Activated CD8-positive, alpha-beta memory T cell treated with anti-CD3 and anti-CD28 coated beads for 1 hour (primary cell): ENCODE data around the gene CAST.

Experiments used
- DNase-seq, 2 donors: peaks; one replicate each; pipeline ENCODE4 v3.0.0-alpha.2; 2020; ENCODE audit warnings: low read depth in 1 of 2; ENCODE audit errors: extremely low read depth in 1 of 2

The CAST gene

DNA sequence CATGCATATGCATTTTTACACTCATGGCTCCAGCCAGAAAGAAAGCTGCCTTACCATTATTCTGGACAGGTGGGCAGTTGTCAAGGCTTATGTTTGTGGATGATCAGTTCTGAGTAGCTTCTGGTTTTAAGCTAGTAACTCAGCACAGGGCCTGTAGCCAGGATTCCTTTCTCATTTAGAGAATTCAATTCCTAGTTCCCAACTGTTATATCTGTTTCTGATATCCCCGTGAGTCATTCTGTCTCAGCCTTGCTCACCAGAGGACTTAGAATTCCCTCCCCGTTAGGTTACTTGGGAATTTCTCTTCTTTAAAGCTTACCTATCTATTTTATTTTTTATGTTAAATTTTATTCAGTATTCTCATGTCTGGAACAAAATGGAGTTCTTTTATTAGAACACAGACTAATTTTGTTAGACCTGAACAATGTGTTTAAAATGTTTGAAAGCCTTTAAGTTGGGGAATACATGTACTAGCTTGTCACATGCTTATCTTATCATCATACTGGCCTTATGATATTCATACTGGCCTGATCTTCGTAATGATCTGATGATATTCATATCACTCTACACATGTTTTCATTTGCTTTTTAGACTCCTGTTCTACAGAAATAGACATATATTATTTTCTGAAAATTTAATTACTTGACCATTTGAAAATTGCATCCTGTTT lies 47.1 kb downstream of the CAST start:
- no peak for DNase-seq

- no peak for DNase-seq
Observed at GRCh38 chr5:96712100-96712746, 50.0 kb downstream of the CAST start.

GRCh38 chr5:96714450-96714849 lies 52.3 kb downstream of the CAST start:
- DNase-seq: no peak

- no peak for DNase-seq
Observed at GRCh38 chr5:96714951-96715451, 52.8 kb downstream of the CAST start.

DNA sequence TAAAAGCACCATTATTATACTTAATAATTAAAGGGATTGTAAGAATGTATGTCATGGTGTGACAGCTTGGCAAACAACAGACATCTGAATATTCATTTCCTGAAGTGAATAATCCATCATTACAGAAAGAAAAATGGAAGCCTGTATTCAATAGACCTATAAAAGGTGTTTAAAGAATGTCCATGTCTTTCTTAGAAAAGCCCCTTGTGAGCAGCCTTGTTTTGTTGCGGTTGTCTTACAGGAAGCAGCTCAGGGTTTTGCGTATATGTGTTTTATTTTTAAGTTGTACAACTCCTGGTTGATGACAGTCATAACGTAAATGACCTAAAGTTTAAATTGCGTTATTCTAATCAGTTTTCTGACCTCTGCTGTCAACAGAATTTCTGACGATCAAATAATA lies 53.8 kb downstream of the CAST start:
- DNase-seq: no peak

DNA sequence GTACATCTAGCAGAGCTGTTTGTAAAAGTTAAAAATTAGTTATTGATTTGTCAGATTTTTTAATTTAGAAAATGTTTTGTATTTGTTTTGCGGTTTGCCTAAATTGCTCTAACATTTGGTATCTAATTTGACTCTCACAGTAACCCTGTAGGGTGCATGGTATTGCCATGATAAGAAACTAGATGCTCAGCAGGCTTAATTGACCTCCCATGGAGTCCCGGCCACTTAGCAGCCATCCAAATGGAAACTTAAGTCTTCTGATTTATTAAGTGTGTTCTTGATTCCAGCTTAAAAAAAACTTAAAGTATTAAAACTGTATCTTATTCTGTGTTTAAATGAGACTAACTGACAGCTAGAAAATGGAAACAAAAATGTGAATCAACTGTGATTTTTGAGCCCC lies 54.5 kb downstream of the CAST start:
- DNase-seq: no peak

DNA sequence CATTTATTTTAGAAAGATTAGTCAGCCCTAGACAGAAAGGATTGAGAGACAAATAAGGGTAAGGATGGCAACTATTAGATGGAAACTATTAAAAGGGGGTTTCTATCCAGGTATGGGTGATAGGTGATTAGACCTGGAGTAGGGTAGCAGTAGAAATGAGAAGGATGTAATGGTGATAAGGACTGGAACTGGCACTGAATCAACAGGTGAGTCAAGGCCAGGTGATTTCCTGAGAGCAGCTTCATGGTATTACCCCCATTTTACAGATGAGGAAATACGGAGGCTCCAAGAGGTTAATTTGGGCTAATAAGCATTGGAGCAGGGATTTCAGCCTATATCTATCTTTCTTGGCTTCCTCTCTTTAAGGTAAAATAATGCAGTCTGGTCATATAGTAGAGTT lies 55.7 kb downstream of the CAST start:
- DNase-seq: no peak

DNA sequence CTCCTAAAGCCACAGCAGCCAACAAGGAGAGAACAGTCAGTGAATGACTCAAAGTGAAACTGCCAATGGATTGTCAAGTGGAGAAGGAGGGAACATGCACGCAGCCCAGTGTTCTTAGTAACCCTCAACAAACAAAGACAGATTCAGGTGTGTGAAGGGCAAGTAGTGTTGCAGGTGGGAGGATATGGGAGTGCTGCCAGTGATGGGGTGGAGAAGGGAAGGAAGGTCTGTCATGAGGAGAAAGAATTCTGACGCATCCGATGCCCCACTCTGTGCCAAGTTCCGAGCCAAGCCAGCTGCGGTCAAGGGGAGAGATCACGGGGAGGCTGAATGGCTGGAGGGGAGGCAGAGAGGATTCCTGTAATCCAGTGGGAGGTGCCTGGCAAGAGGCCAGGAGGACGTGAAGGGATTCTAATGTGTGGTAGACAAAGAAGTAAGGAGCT lies 56.5 kb downstream of the CAST start:
- DNase-seq: no peak

DNA sequence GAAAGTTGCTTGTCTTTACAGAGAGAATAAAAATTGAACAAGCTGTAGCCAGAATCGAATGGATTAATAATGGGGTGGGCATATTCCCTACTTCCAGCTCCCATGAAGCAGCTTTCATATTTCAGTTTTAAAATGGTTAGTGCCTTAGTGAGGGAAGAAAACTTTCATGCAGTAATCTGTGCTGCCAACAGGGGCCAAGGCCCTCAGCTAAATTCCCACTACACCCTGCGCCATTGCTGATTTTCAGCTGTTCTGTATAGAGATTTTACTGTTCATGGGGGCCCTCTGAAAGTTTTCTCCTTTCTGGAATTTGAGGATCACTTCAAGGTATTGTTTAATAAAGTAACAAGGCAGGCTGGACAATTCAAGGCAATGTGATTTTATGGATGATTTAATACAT lies 58.2 kb downstream of the CAST start:
- no peak for DNase-seq

DNA sequence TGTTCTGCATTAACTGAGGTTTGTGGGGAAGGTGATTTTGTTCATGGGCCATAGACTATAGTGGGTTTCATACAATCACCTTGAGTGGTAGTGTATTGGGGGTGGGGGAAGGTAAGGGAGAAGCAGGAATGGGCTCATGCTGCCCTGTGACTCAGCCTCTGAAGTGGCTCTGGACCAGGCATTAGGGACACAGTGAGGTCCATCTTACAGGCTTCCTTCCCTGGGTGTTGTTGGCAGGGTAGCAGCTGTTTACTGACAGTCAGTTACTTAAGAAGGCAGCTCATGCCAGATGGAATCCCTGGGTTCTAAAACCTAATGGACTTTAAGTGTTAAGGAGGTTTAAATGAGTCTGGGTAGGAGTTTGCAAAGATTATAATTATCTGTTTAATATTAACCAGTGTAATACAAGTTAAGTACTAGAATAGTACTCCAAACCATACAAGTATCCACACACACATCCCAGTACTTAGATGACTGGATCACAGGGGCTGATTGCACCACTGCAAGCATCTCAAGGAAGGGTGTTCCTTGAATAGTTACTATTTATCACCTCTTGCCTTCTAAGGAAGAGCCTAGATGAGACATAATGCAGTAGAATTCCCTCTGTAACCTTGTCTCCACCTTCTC lies 59.3 kb downstream of the CAST start:
- DNase-seq: no peak

GRCh38 chr5:96725257-96725656 lies 63.1 kb downstream of the CAST start:
- no peak for DNase-seq

GRCh38 chr5:96726802-96727201 lies 64.6 kb downstream of the CAST start:
- no peak for DNase-seq

DNA sequence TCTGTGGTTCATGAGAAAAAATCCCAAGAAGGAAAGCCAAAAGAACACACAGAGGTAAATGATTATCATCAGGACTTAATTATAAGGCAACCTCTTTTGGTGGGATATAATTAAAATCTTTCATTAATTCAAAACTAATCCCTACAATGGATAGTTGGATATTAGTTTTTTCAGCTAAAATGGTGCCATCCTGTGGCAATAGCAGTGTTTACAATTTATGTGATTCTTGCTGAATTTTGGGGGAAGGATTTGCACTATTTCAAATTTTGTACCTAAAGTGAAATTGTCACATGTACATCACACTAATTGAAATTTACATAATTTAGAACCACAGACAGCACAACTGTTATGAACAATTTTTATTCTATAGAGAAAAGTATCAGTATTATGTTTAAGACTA lies 67.0 kb downstream of the CAST start:
- DNase-seq: no peak

- no peak for DNase-seq
Observed at GRCh38 chr5:96730586-96730985, 68.4 kb downstream of the CAST start.

- DNase-seq: no peak
Observed at GRCh38 chr5:96733771-96734500, 71.8 kb downstream of the CAST start.

- no peak for DNase-seq
Observed at GRCh38 chr5:96734871-96735325, 72.7 kb downstream of the CAST start.

- no peak for DNase-seq
Observed at GRCh38 chr5:96736937-96737336, 74.8 kb downstream of the CAST start.

DNA sequence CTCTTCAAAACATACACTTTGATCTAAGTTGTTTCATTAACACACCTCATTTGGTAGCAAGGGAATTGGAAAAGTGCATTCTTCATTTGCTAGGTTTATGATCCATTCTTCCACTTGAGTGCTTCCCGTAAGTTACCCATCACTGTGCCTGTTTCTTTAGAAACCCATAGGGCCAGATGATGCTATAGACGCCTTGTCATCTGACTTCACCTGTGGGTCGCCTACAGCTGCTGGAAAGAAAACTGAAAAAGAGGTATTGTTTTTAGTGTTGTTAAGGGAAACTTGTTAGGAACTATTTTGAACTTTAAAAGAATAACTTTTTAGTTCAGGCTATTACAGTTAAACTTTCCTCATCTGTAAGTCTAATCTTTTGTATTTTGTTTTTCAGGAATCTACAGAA lies 78.9 kb downstream of the CAST start:
- no peak for DNase-seq

GRCh38 chr5:96741891-96742309 lies 79.7 kb downstream of the CAST start:
- DNase-seq: no peak

DNA sequence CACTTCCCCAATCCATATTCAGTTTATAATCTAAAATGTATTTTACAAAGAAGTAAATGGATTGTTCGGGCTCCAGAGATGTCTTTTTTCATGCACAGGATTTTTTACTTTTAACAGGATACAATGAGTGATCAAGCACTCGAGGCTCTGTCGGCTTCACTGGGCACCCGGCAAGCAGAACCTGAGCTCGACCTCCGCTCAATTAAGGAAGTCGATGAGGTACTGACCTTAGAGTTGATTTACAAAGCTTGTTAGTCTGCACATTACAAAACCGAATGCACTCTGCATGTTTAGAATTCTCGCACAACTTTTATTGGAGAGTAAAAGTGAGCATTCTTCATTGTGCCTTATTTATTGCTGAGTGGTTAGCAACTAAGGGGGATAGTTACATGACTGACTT lies 80.4 kb downstream of the CAST start:
- no peak for DNase-seq

- DNase-seq: no peak
Observed at GRCh38 chr5:96743065-96743768, 81.0 kb downstream of the CAST start.
